Nephron (organoid): ENCODE measurements around the gene TRIM9.

Experiments
- H3K27ac Mint-ChIP-seq, 3 experiments: 2 replicates each; pipeline ENCODE4 v1.8.0; 2020; ENCODE audit warnings: mixed read lengths in 3 of 3, mild to moderate bottlenecking in 2 of 3, moderate library complexity in 1 of 3
- H3K27me3 Mint-ChIP-seq: 2 replicates; pipeline ENCODE4 v1.8.0; 2021; ENCODE audit warnings: low read depth, mild to moderate bottlenecking, moderate library complexity, mixed read lengths
- H3K36me3 Mint-ChIP-seq: 2 replicates; pipeline ENCODE4 v1.8.0; 2020; ENCODE audit warnings: low read depth, mixed read lengths
- H3K4me1 Mint-ChIP-seq: 2 replicates; pipeline ENCODE4 v1.8.0; 2020; ENCODE audit warnings: mixed read lengths
- H3K4me3 Mint-ChIP-seq, 3 experiments: 2 replicates each; pipeline ENCODE4 v1.8.0; 2020; ENCODE audit warnings: mild to moderate bottlenecking in 3 of 3, mixed read lengths in 3 of 3, moderate library complexity in 2 of 3
- H3K9me3 Mint-ChIP-seq: 2 replicates; pipeline ENCODE4 v1.8.0; 2020; ENCODE audit warnings: mixed read lengths
- TF ChIP-seq, protein P1 (sequence below), 3 experiments: fragments of 200-600 bp; sonication (generic); IDR thresholded peaks; one replicate each; pipeline ENCODE4 v1.5.0; 2021; ENCODE audit warnings: antibody characterized with exemption in 3 of 3; ENCODE audit not compliant: unreplicated experiment in 3 of 3

TRIM9 gene

GRCh38 chr14:51094901-51095853 lies at the start of gene TRIM9:
TRIM9 (minus strand) TSS chr14:51095105; CDS start chr14:51094939, 166 bp downstream.
- Mint-ChIP-seq H3K4me1 (peaks cover 26% of the 10 kb centered on the region), H3K9me3 (no peaks in the 10 kb centered on the region), H3K27ac (peak within 1 kb of the TSS; percentile 82 to 94 (median 92))

DNA sequence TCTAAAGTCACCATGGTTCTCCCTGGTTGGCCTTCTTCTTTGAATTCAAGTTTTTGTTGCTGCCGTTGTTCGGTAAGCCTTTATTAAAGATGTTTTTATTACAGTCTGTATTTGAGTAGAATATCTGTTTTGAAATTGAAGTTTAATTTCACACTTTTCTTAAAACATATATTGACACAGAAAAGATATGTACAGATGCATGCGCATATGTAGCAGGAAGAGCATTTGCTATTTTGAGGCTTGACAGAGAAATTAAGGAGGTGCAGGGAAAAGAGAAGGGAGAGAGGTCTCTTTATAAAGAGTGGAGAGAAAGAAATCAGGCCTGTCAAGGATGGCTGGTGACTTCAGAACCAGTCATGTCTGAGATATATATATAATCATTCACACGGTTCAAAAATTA lies 46.0 kb upstream of the TRIM9 start:
- Mint-ChIP-seq H3K4me1 (no peaks in the 10 kb centered on the region), H3K27me3 (no peaks in the 10 kb centered on the region), H3K27ac (no peak overlapping the region), H3K36me3 (no peaks in the 10 kb centered on the region), H3K9me3 (peaks cover 11% of the 10 kb centered on the region), H3K4me3 (no peak overlapping the region)
- TF ChIP-seq, protein P1, sequence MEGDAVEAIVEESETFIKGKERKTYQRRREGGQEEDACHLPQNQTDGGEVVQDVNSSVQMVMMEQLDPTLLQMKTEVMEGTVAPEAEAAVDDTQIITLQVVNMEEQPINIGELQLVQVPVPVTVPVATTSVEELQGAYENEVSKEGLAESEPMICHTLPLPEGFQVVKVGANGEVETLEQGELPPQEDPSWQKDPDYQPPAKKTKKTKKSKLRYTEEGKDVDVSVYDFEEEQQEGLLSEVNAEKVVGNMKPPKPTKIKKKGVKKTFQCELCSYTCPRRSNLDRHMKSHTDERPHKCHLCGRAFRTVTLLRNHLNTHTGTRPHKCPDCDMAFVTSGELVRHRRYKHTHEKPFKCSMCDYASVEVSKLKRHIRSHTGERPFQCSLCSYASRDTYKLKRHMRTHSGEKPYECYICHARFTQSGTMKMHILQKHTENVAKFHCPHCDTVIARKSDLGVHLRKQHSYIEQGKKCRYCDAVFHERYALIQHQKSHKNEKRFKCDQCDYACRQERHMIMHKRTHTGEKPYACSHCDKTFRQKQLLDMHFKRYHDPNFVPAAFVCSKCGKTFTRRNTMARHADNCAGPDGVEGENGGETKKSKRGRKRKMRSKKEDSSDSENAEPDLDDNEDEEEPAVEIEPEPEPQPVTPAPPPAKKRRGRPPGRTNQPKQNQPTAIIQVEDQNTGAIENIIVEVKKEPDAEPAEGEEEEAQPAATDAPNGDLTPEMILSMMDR (IDR thresholded peaks at IDR 0.05; ENCODE audit: unreplicated experiment in 3 of 3): no peak

More at GRCh38 chr14:51094901-51095853, at the start of gene TRIM9:
- peaks cover 69% of the 10 kb centered on the region for H3K27me3 Mint-ChIP-seq
- peak within 1 kb of the TSS; percentile 90 to 96 (median 93) for H3K4me3 Mint-ChIP-seq
- no peaks in the 10 kb centered on the region for H3K36me3 Mint-ChIP-seq
- TF ChIP-seq, protein P1 (IDR thresholded peaks at IDR 0.05; ENCODE audit: unreplicated experiment in 3 of 3): no peak

- TF ChIP-seq, protein P1 (IDR thresholded peaks at IDR 0.05; ENCODE audit: unreplicated experiment in 3 of 3): no peak
- Mint-ChIP-seq H3K36me3 (no peaks in the 10 kb centered on the region), H3K27me3 (no peaks in the 10 kb centered on the region), H3K4me3 (no peak overlapping the region), H3K4me1 (no peaks in the 10 kb centered on the region), H3K27ac (peak overlapping the region in 1 of 3 experiments; percentile 18), H3K9me3 (peaks cover 12% of the 10 kb centered on the region)
These were observed 45.4 kb upstream of the TRIM9 start for GRCh38 chr14:51140338-51140737.

DNA sequence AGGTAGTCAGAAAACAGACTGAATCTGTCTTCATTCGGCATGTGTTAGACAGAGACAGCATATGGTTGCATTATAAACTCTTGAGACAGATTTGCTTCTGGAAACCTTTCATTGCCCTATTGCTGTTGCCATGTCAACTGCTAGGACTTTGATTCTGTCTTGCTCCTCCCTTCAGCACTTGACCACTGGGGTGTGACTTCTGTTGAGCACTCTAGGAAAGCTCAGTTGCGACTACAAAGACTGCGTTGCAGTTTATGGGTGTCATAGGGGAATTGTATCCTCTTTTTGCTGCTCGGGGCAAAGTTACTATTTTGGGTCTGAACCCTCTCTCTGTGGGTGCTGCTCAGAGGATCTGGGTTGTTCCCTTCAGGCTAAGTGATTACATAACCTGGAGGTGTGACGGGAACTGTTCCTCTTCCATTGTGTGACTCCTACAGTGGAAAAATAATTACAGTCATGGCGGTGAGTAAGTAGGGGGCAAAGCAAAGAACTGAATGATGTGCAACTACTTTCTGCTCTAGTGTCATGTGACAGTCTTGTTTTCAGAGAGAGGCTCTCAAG lies 44.3 kb upstream of the TRIM9 start:
- TF ChIP-seq, protein P1 (IDR thresholded peaks at IDR 0.05; ENCODE audit: unreplicated experiment in 3 of 3): no peak
- no peaks in the 10 kb centered on the region for H3K4me1 Mint-ChIP-seq
- H3K4me3 Mint-ChIP-seq: peak overlapping the region; percentile 10 to 57 (median 52)
- H3K9me3 Mint-ChIP-seq: peaks cover 15% of the 10 kb centered on the region
- no peaks in the 10 kb centered on the region for H3K36me3 Mint-ChIP-seq
- no peaks in the 10 kb centered on the region for H3K27me3 Mint-ChIP-seq
- H3K27ac Mint-ChIP-seq: peak overlapping the region; percentile 82 to 96 (median 89)

DNA sequence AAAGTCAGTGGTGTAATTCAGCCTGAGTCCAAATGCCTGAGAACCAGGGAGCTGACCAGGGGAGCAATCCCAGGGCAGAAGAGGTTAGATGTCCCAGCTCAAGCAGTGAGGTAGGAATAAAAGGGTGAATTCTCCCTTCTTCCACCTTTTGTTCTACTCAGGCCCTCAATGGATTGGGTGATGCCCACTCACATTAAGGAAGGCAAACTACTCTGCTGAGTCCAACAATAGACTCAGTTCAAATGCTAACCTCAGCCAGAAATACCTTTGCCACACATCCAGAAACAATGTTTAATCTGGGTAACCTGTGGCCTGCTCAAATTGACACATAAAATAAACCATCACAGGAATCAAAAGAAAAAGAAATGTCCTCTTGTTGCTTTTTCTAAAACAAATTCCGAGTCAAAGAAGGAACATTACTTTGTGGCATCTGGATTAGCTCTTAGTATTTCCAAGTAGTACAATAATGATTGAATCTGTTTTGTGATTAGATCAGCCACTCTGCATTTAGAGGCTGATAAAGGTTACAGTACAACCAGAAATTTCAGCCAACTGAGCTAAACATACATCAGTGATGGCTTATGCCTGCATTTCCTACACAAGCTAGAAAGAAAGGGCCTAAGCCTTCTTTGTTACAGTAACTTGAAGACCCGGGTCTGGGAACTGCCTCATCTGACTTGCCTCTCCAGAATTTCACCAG lies 43.6 kb upstream of the TRIM9 start:
- H3K9me3 Mint-ChIP-seq: peaks cover 18% of the 10 kb centered on the region
- no peak overlapping the region for H3K4me3 Mint-ChIP-seq
- TF ChIP-seq, protein P1 (IDR thresholded peaks at IDR 0.05; ENCODE audit: unreplicated experiment in 3 of 3): no peak
- peak overlapping the region; percentile 82 to 96 (median 89) for H3K27ac Mint-ChIP-seq
- no peaks in the 10 kb centered on the region for H3K4me1 Mint-ChIP-seq
- H3K27me3 Mint-ChIP-seq: no peaks in the 10 kb centered on the region
- no peaks in the 10 kb centered on the region for H3K36me3 Mint-ChIP-seq
